Panc1 (cell line): ENCODE results near the gene CFDP1.

ENCODE experiments used
- CTCF ChIP-seq: fragments of 450-650 bp; IDR thresholded peaks from 2 replicates; pipeline ENCODE4 v1.5.1; 2017; ENCODE audit warnings: mild to moderate bottlenecking
- REST ChIP-seq, 2 experiments: IDR thresholded peaks; 2 replicates each; pipeline ENCODE4 v1.6.1; 2011 to 2012; ENCODE audit warnings: low read depth in 2 of 2, control low read depth in 1 of 2, low read length in 1 of 2, mild to moderate bottlenecking in 1 of 2, moderate library complexity in 1 of 2; ENCODE audit not compliant: insufficient read depth in 1 of 2

- TF ChIP-seq CTCF = no peak
- no peak for TF ChIP-seq REST (IDR thresholded peaks at IDR 0.05; ENCODE audit: insufficient read depth in 1 of 2, low read depth in 2 of 2, low read length in 1 of 2)
These were observed 82.1 kb downstream of the CFDP1 start for GRCh38 chr16:75351183-75351582.
